ENCODE data around the gene BLMH. TPM values are rescaled to one million over a fixed set of nuclear protein-coding genes. Genes with fewer than 3 reads are reported as not detected.

Gene BLMH
- total and polyA plus RNA-seq, 2 donors (not counting 1 experiment from before 2014, with no cell fraction given), result 5.9 to 25.9 TPM

GRCh38 chr17:30253312-30253711, 38.4 kb downstream of the BLMH start:
- intact Hi-C loops (cut with micrococcal nuclease), result no loop called here
- no peak overlapping the region for H3K9ac ChIP-seq (ENCODE audit: low read length)

GRCh38 chr17:30251931-30252330, 39.8 kb downstream of the BLMH start:
- Histone ChIP-seq H3K27me3 (replicated peaks in 1 of 4; ENCODE audit: control extremely low read depth in 1 of 4, control insufficient read depth in 3 of 4, insufficient read depth in 4 of 4, low read length in 3 of 4) (no peaks in the 10 kb centered on the region), H3K9ac (ENCODE audit: low read length) (no peak overlapping the region), H3K27ac (ENCODE audit: low read length in 2 of 2) (no peak overlapping the region), H3K36me3 (replicated peaks in 1 of 2; ENCODE audit: control extremely low read depth in 1 of 2, control insufficient read depth in 1 of 2, extremely low read depth in 1 of 2, insufficient read depth in 2 of 2, low read length in 1 of 2) (peaks cover 0 to 34% of the 10 kb centered on the region in 2 experiments), H3K9me3 (ENCODE audit: control extremely low read depth in 1 of 3, control insufficient read depth in 2 of 3, insufficient read depth in 1 of 3, low read length in 2 of 3) (no peaks in the 10 kb centered on the region), H3K4me1 (ENCODE audit: control insufficient read depth in 2 of 2, insufficient read depth in 2 of 2, low read length in 2 of 2) (no peaks in the 10 kb centered on the region), H2AFZ (ENCODE audit: insufficient read depth, low read depth, low read length, poor library complexity, severe bottlenecking) (no peak overlapping the region), H3K4me3 (ENCODE audit: control extremely low read depth in 1 of 5, extremely low read depth in 1 of 5, insufficient read depth in 1 of 5, low read depth in 2 of 5, low read length in 4 of 5) (no peak overlapping the region), H3K4me2 (replicated peaks; ENCODE audit: low read depth, low read length, poor library complexity, severe bottlenecking) (no peak overlapping the region), H4K20me1 (ENCODE audit: control insufficient read depth, insufficient read depth, low read length, poor library complexity, severe bottlenecking) (no peaks in the 10 kb centered on the region), H3K79me2 (ENCODE audit: control insufficient read depth, insufficient read depth, low read length) (no peaks in the 10 kb centered on the region)
- no peak overlapping the region for H3K27ac Mint-ChIP-seq
- no peaks in the 10 kb centered on the region for H3K27me3 Mint-ChIP-seq
- ATAC-seq (ENCODE audit: low read depth) (no peak), DNase-seq (no peak)
- no peaks in the 10 kb centered on the region for H3K9me3 Mint-ChIP-seq (ENCODE audit: insufficient read depth)
- TF ChIP-seq EZH2 (IDR thresholded peaks at IDR 0.05; ENCODE audit: borderline replicate concordance, insufficient read depth, low read depth, low read length, poor library complexity, severe bottlenecking) (no peak), CTCF (IDR thresholded peaks at IDR 0.05) (no peak)
- intact Hi-C loops (cut with micrococcal nuclease), result no loop called here
- H3K4me3 Mint-ChIP-seq, result no peak overlapping the region
- ChIA-PET CTCF (no interaction called here), POLR2A (no interaction called here)
- no peaks in the 10 kb centered on the region for H3K4me1 Mint-ChIP-seq

More at GRCh38 chr17:30253312-30253711, 38.4 kb downstream of the BLMH start:
- Histone ChIP-seq H4K20me1 (ENCODE audit: control insufficient read depth, insufficient read depth, low read length, poor library complexity, severe bottlenecking) (no peaks in the 10 kb centered on the region), H3K4me2 (replicated peaks; ENCODE audit: low read depth, low read length, poor library complexity, severe bottlenecking) (no peak overlapping the region), H3K4me3 (ENCODE audit: control extremely low read depth in 1 of 5, extremely low read depth in 1 of 5, insufficient read depth in 1 of 5, low read depth in 2 of 5, low read length in 4 of 5) (no peak overlapping the region), H3K27me3 (replicated peaks in 1 of 4; ENCODE audit: control extremely low read depth in 1 of 4, control insufficient read depth in 3 of 4, insufficient read depth in 4 of 4, low read length in 3 of 4) (no peaks in the 10 kb centered on the region), H3K36me3 (replicated peaks in 1 of 2; ENCODE audit: control extremely low read depth in 1 of 2, control insufficient read depth in 1 of 2, extremely low read depth in 1 of 2, insufficient read depth in 2 of 2, low read length in 1 of 2) (peaks cover 0 to 42% of the 10 kb centered on the region in 2 experiments), H3K79me2 (ENCODE audit: control insufficient read depth, insufficient read depth, low read length) (no peaks in the 10 kb centered on the region), H3K9me3 (ENCODE audit: control extremely low read depth in 1 of 3, control insufficient read depth in 2 of 3, insufficient read depth in 1 of 3, low read length in 2 of 3) (no peaks in the 10 kb centered on the region), H3K27ac (ENCODE audit: low read length in 2 of 2) (no peak overlapping the region), H2AFZ (ENCODE audit: insufficient read depth, low read depth, low read length, poor library complexity, severe bottlenecking) (no peak overlapping the region), H3K4me1 (ENCODE audit: control insufficient read depth in 2 of 2, insufficient read depth in 2 of 2, low read length in 2 of 2) (no peaks in the 10 kb centered on the region)
- Mint-ChIP-seq H3K4me3 (no peak overlapping the region), H3K9me3 (ENCODE audit: insufficient read depth) (no peaks in the 10 kb centered on the region), H3K27ac (no peak overlapping the region), H3K4me1 (no peaks in the 10 kb centered on the region), H3K27me3 (no peaks in the 10 kb centered on the region)
- ATAC-seq (ENCODE audit: low read depth) (no peak), DNase-seq (no peak)
- POLR2A ChIA-PET, result no interaction called here
- TF ChIP-seq CTCF (IDR thresholded peaks at IDR 0.05) (no peak), EZH2 (IDR thresholded peaks at IDR 0.05; ENCODE audit: borderline replicate concordance, insufficient read depth, low read depth, low read length, poor library complexity, severe bottlenecking) (no peak)
- 100% methylated on average over 4 of the region's 7 CpGs for WGBS (ENCODE audit: insufficient coverage)
- CTCF ChIA-PET, result no interaction called here

Data from B cell (primary cell).